NCI-H2227 treated with DMSO at 0.1 percent for 48 hours (cell line): Measurements from ENCODE around the gene CTNNBIP1.
A peak's percentile ranks its signal among the peaks of the same experiment; 100 is the strongest.

Experiments used
- DNase-seq: peaks from one replicate; lab custom pipeline; 2025; lab: John Stamatoyannopoulos, UW

The CTNNBIP1 gene

GRCh38 chr1:9904596-9904995, 5.5 kb downstream of the CTNNBIP1 start:
- DNase-seq = no peak

- DNase-seq = no peak
These were observed 6.1 kb downstream of the CTNNBIP1 start for GRCh38 chr1:9903801-9904527.

GRCh38 chr1:9902060-9902452, 8.0 kb downstream of the CTNNBIP1 start:
- DNase-seq = no peak

- no peak for DNase-seq
These were observed 8.7 kb downstream of the CTNNBIP1 start for GRCh38 chr1:9901148-9902059.

GRCh38 chr1:9900142-9901043, 9.7 kb downstream of the CTNNBIP1 start:
- DNase-seq = no peak

- no peak for DNase-seq
These were observed 16.0 kb downstream of the CTNNBIP1 start for GRCh38 chr1:9894115-9894514.

GRCh38 chr1:9892563-9893528, 17.2 kb downstream of the CTNNBIP1 start:
- no peak for DNase-seq

- DNase-seq = no peak
These were observed 18.9 kb downstream of the CTNNBIP1 start for GRCh38 chr1:9891207-9891606.

- DNase-seq = peak; percentile 81
These were observed 19.8 kb downstream of the CTNNBIP1 start for GRCh38 chr1:9890224-9890731.

- DNase-seq = no peak
These were observed 20.7 kb downstream of the CTNNBIP1 start for GRCh38 chr1:9889411-9889810.

- DNase-seq = no peak
These were observed 21.2 kb downstream of the CTNNBIP1 start for GRCh38 chr1:9888886-9889285.

GRCh38 chr1:9887070-9887469, 23.0 kb downstream of the CTNNBIP1 start:
- no peak for DNase-seq

GRCh38 chr1:9886092-9886742, 23.9 kb downstream of the CTNNBIP1 start:
- DNase-seq = no peak

- DNase-seq = no peak
These were observed 25.3 kb downstream of the CTNNBIP1 start for GRCh38 chr1:9884805-9885204.

GRCh38 chr1:9883585-9884449, 26.3 kb downstream of the CTNNBIP1 start:
- DNase-seq = no peak

GRCh38 chr1:9882945-9883303, 27.1 kb downstream of the CTNNBIP1 start:
- no peak for DNase-seq

GRCh38 chr1:9882296-9882944, 27.6 kb downstream of the CTNNBIP1 start:
- no peak for DNase-seq

GRCh38 chr1:9881838-9882249, 28.2 kb downstream of the CTNNBIP1 start:
- DNase-seq = no peak

- no peak for DNase-seq
These were observed 31.7 kb downstream of the CTNNBIP1 start for GRCh38 chr1:9878404-9878803.
